Measurements from ENCODE around the gene TNKS1BP1. TPM values are rescaled to one million over a fixed set of nuclear protein-coding genes. Genes with fewer than 3 reads are reported as not detected.

The TNKS1BP1 gene
- total RNA-seq, 2 experiments from 2014 or later, result 12.9 to 13.2 TPM

DNA sequence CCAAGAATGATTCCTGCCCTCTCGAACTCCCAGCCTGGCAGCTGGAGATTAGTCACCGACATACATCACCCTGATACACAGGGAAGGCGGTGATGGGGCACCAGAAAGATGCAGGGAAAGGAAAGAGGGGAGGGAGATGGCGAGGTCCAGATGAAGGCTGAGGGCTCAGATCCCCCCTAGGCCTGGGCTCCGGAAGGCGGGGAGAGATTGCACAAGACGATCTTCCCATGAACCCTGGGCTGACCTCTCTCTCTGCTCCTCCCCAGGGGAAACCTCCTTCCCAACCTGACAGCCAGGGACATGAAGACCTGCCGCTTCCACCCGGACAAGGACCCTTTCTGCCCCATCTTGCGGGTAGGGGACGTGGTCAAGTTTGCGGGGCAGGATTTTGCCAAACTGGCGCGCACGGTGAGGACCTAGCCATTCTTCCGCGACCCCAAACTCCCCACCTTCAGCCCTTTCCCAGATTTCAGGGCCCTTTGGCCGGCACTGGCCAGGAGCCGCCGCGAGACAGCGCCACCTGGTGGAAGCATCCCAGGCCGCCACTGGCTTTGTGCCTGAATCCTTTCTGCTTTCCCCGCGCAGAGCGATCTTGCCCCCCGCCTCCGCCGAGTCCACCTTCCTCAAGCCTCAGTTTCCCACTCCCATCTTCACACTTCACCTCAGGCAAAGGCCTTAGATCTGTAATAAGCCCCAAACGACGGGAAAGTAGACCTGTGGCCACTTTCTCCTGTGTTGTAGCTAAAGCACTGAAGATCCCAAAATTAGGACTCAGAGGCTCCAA, 24.9 kb upstream of the TNKS1BP1 start:
- Mint-ChIP-seq H3K27me3 (peaks cover 21% of the 10 kb centered on the region), H3K9me3 (no peaks in the 10 kb centered on the region), H3K27ac (no peak overlapping the region), H3K36me3 (ENCODE audit: low read depth) (no peaks in the 10 kb centered on the region), H3K4me3 (no peak overlapping the region), H3K4me1 (ENCODE audit: low read depth) (peaks cover 4% of the 10 kb centered on the region)
- peak; percentile 53 for ATAC-seq (ENCODE audit: poor library complexity)
- peaks cover 12% of the 10 kb centered on the region for H3K4me1 ChIP-seq (ENCODE audit: insufficient read depth, low read length)
- H3K36me3 ChIP-seq (ENCODE audit: insufficient read depth, low read length), result no peaks in the 10 kb centered on the region
- ChIA-PET POLR2A (no interaction called here), CTCF (interaction anchor here (1.0 kb wide), 1 partner anchor 13 kb away, joined by 3 read pairs; no protein-coding TSS in a partner anchor)
- no peaks in the 10 kb centered on the region for H3K9me3 ChIP-seq (ENCODE audit: control insufficient read depth in 1 of 2, insufficient read depth in 1 of 2, low read length in 2 of 2)
- peak; percentile 34 to 78 (median 50) for DNase-seq
- no peak overlapping the region for H3K27ac ChIP-seq (ENCODE audit: low read depth in 1 of 2, low read length in 2 of 2)
- peaks cover 0 to 3% of the 10 kb centered on the region in 2 experiments for H3K27me3 ChIP-seq (ENCODE audit: control insufficient read depth in 1 of 2, insufficient read depth in 2 of 2, low read length in 2 of 2)
- TF ChIP-seq, protein P1, sequence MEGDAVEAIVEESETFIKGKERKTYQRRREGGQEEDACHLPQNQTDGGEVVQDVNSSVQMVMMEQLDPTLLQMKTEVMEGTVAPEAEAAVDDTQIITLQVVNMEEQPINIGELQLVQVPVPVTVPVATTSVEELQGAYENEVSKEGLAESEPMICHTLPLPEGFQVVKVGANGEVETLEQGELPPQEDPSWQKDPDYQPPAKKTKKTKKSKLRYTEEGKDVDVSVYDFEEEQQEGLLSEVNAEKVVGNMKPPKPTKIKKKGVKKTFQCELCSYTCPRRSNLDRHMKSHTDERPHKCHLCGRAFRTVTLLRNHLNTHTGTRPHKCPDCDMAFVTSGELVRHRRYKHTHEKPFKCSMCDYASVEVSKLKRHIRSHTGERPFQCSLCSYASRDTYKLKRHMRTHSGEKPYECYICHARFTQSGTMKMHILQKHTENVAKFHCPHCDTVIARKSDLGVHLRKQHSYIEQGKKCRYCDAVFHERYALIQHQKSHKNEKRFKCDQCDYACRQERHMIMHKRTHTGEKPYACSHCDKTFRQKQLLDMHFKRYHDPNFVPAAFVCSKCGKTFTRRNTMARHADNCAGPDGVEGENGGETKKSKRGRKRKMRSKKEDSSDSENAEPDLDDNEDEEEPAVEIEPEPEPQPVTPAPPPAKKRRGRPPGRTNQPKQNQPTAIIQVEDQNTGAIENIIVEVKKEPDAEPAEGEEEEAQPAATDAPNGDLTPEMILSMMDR (IDR thresholded peaks at IDR 0.05), result peak; percentile 79
- H3K4me3 ChIP-seq (ENCODE audit: low read length), result no peak overlapping the region
- intact Hi-C loops (cut with DNase I, micrococcal nuclease), result loop anchor here (2.0 to 10.0 kb wide), 5 partner anchors 78 to 1438 kb away; partner anchors contain the start of gene SLC43A3 (in 1 of the 2)

DNA sequence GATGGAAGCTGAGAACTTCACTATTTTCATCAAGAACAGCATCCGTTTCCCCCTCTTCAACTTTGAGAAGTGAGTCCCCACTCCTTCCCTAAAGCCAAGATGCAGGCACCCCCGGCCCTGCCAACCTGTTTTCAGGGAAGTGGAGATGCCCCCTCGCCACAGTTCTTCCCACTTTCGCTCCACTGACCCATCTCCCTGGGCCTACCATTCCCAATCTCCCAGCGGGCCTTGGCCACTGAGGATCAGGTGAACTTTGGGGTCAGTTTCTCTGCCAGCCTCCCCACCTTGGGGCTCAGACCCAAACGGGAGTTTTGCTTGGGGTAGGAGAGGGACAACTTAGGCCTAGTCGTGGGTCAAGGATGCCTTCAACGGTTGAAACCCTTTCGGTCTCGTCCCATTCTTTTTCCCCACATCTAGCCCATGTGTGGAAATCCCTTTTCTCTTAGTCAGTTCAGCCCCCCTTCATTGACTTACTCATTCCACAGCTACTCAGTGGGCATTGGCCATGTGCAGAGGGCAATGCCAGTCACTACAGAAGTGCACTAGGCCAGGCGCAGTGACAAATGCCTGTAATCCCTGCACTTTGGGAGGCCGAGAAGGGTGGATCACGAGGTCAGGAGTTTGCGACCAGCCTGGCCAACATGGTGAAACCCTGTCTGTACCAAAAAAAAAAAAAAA, 24.0 kb upstream of the TNKS1BP1 start:
- no peak for ATAC-seq (ENCODE audit: poor library complexity)
- Histone ChIP-seq H3K9me3 (ENCODE audit: control insufficient read depth in 1 of 2, insufficient read depth in 1 of 2, low read length in 2 of 2) (no peaks in the 10 kb centered on the region), H3K27me3 (ENCODE audit: control insufficient read depth in 1 of 2, insufficient read depth in 2 of 2, low read length in 2 of 2) (peaks cover 0 to 3% of the 10 kb centered on the region in 2 experiments), H3K27ac (ENCODE audit: low read depth in 1 of 2, low read length in 2 of 2) (no peak overlapping the region), H3K36me3 (ENCODE audit: insufficient read depth, low read length) (no peaks in the 10 kb centered on the region), H3K4me3 (ENCODE audit: low read length) (no peak overlapping the region), H3K4me1 (ENCODE audit: insufficient read depth, low read length) (peaks cover 12% of the 10 kb centered on the region)
- CTCF ChIA-PET, result no interaction called here
- Mint-ChIP-seq H3K27ac (no peak overlapping the region), H3K4me3 (no peak overlapping the region), H3K36me3 (ENCODE audit: low read depth) (no peaks in the 10 kb centered on the region), H3K27me3 (peaks cover 14% of the 10 kb centered on the region), H3K9me3 (no peaks in the 10 kb centered on the region), H3K4me1 (ENCODE audit: low read depth) (peaks cover 4% of the 10 kb centered on the region)
- DNase-seq, result no peak
- TF ChIP-seq, protein P1 (IDR thresholded peaks at IDR 0.05), result no peak
- POLR2A ChIA-PET, result no interaction called here
- intact Hi-C loops (cut with DNase I, micrococcal nuclease), result loop anchor here (1.0 to 10.0 kb wide), 5 partner anchors 79 to 1439 kb away; partner anchors contain the start of gene SLC43A3 (in 1 of the 2)

- TF ChIP-seq, protein P1 (IDR thresholded peaks at IDR 0.05), result no peak
- H3K9me3 Mint-ChIP-seq, result no peaks in the 10 kb centered on the region
- POLR2A ChIA-PET, result no interaction called here
- Histone ChIP-seq H3K36me3 (ENCODE audit: insufficient read depth, low read length) (no peaks in the 10 kb centered on the region), H3K9me3 (ENCODE audit: control insufficient read depth in 1 of 2, insufficient read depth in 1 of 2, low read length in 2 of 2) (no peaks in the 10 kb centered on the region), H3K27ac (ENCODE audit: low read depth in 1 of 2, low read length in 2 of 2) (no peak overlapping the region), H3K4me1 (ENCODE audit: insufficient read depth, low read length) (peaks cover 12% of the 10 kb centered on the region), H3K27me3 (ENCODE audit: control insufficient read depth in 1 of 2, insufficient read depth in 2 of 2, low read length in 2 of 2) (peaks cover 0 to 3% of the 10 kb centered on the region in 2 experiments), H3K4me3 (ENCODE audit: low read length) (no peak overlapping the region)
- CTCF ChIA-PET, result no interaction called here
- H3K27ac Mint-ChIP-seq, result no peak overlapping the region
- H3K4me1 Mint-ChIP-seq (ENCODE audit: low read depth), result peaks cover 4% of the 10 kb centered on the region
- no peak for DNase-seq
- no peak for ATAC-seq (ENCODE audit: poor library complexity)
- intact Hi-C loops (cut with DNase I, micrococcal nuclease), result loop anchor here (1.0 to 10.0 kb wide), 5 partner anchors 79 to 1439 kb away; partner anchors contain the start of gene SLC43A3 (in 1 of the 2)
- H3K27me3 Mint-ChIP-seq, result peaks cover 7% of the 10 kb centered on the region
- no peak overlapping the region for H3K4me3 Mint-ChIP-seq
- H3K36me3 Mint-ChIP-seq (ENCODE audit: low read depth), result no peaks in the 10 kb centered on the region
Observed at GRCh38 chr11:57348052-57348451, 23.3 kb upstream of the TNKS1BP1 start.

All from CD4-positive, alpha-beta T cell (primary cell).